ENCODE results near the gene CUL7. TPM values are rescaled to one million over a fixed set of nuclear protein-coding genes. Genes with fewer than 3 reads are reported as not detected.

CUL7 gene
- total and polyA plus RNA-seq, 4 experiments from 2014 or later, result 2.1 to 13.9 (median 8.8) TPM

GRCh38 chr6:43077333-43077809, 23.7 kb upstream of the CUL7 start:
- H3K36me3 ChIP-seq (ENCODE audit: insufficient read depth, low read length), result no peaks in the 10 kb centered on the region
- H3K27ac ChIP-seq (ENCODE audit: low read depth, low read length), result no peak overlapping the region
- H3K4me3 ChIP-seq (ENCODE audit: low read length in 2 of 2), result peak overlapping the region in 1 of 2 donors; percentile 35
- intact Hi-C loops (cut with micrococcal nuclease), result no loop called here
- POLR2A ChIA-PET (ENCODE audit: partially characterized antibody), result interaction anchor here (1.4 kb wide), 1 partner anchor 18 kb away, joined by 5 read pairs; the partner anchor contains the start of genes KLC4 and MRPL2
- CTCF ChIA-PET (ENCODE audit: partially characterized antibody), result interaction anchor here (1.0 kb wide), 1 partner anchor 10 kb away, joined by 6 read pairs; no protein-coding TSS in a partner anchor
- Mint-ChIP-seq H3K9me3 (no peaks in the 10 kb centered on the region), H3K4me3 (peak overlapping the region in 6 of 8 donors; percentile 28 to 66 (median 47)), H3K27me3 (peaks cover 8 to 17% of the 10 kb centered on the region in 2 donors), H3K36me3 (peaks cover 14 to 19% of the 10 kb centered on the region in 2 donors), H3K27ac (no peak overlapping the region), H3K4me1 (peaks cover 0 to 10% (median 4%) of the 10 kb centered on the region in 4 donors)
- H3K4me1 ChIP-seq (ENCODE audit: insufficient read depth, low read length), result peaks cover 10% of the 10 kb centered on the region
- H3K9me3 ChIP-seq (ENCODE audit: control insufficient read depth in 1 of 2, low read length in 2 of 2), result no peaks in the 10 kb centered on the region
- DNase-seq, result no peak
- peaks cover 19% of the 10 kb centered on the region for H3K27me3 ChIP-seq (ENCODE audit: insufficient read depth, low read length)

- Histone ChIP-seq H3K36me3 (ENCODE audit: insufficient read depth, low read length) (no peaks in the 10 kb centered on the region), H3K9me3 (ENCODE audit: control insufficient read depth in 1 of 2, low read length in 2 of 2) (no peaks in the 10 kb centered on the region), H3K27me3 (ENCODE audit: insufficient read depth, low read length) (peaks cover 19% of the 10 kb centered on the region), H3K4me3 (ENCODE audit: low read length in 2 of 2) (peak overlapping the region in 1 of 2 donors; percentile 35), H3K4me1 (ENCODE audit: insufficient read depth, low read length) (peaks cover 10% of the 10 kb centered on the region), H3K27ac (ENCODE audit: low read depth, low read length) (no peak overlapping the region)
- no peak for DNase-seq
- peak overlapping the region; percentile 24 to 69 (median 57) for H3K4me3 Mint-ChIP-seq
- H3K27ac Mint-ChIP-seq, result no peak overlapping the region
- CTCF ChIA-PET (ENCODE audit: partially characterized antibody), result interaction anchor here (1.0 kb wide), 1 partner anchor 11 kb away, joined by 6 read pairs; no protein-coding TSS in a partner anchor
- POLR2A ChIA-PET (ENCODE audit: partially characterized antibody), result interaction anchor here (1.4 kb wide), 1 partner anchor 18 kb away, joined by 5 read pairs; the partner anchor contains the start of genes KLC4 and MRPL2
- H3K36me3 Mint-ChIP-seq, result peaks cover 20 to 25% of the 10 kb centered on the region in 2 donors
- H3K27me3 Mint-ChIP-seq, result peaks cover 8 to 17% of the 10 kb centered on the region in 2 donors
- intact Hi-C loops (cut with micrococcal nuclease), result no loop called here
- H3K9me3 Mint-ChIP-seq, result no peaks in the 10 kb centered on the region
- peaks cover 0 to 10% (median 4%) of the 10 kb centered on the region in 4 donors for H3K4me1 Mint-ChIP-seq
Measured at GRCh38 chr6:43076464-43077332, 23.0 kb upstream of the CUL7 start.

GRCh38 chr6:43075670-43076463, 22.2 kb upstream of the CUL7 start, which contains the start of gene PTK7:
Gene PTK7, plus strand, starts transcription at chr6:43076314. Its CDS starts 175 bp downstream, at chr6:43076489.
- Mint-ChIP-seq H3K27ac (no peak within 1 kb of the TSS), H3K4me3 (peak within 1 kb of the TSS; percentile 33 to 69 (median 64)), H3K9me3 (no peaks in the 10 kb centered on the region), H3K4me1 (peaks cover 0 to 10% (median 4%) of the 10 kb centered on the region in 4 donors), H3K27me3 (peaks cover 8 to 15% of the 10 kb centered on the region in 2 donors), H3K36me3 (peaks cover 20 to 32% of the 10 kb centered on the region in 2 donors)
- H3K27me3 ChIP-seq (ENCODE audit: insufficient read depth, low read length), result peaks cover 19% of the 10 kb centered on the region
- H3K4me3 ChIP-seq (ENCODE audit: low read length in 2 of 2), result peak within 1 kb of the TSS in 1 of 2 donors; percentile 35
- H3K4me1 ChIP-seq (ENCODE audit: insufficient read depth, low read length), result peaks cover 10% of the 10 kb centered on the region
- POLR2A ChIA-PET (ENCODE audit: partially characterized antibody), result no interaction called here
- no peaks in the 10 kb centered on the region for H3K9me3 ChIP-seq (ENCODE audit: control insufficient read depth in 1 of 2, low read length in 2 of 2)
- no peak within 1 kb of the TSS for H3K27ac ChIP-seq (ENCODE audit: low read depth, low read length)
- intact Hi-C loops (cut with micrococcal nuclease), result no loop called here
- DNase-seq, result peak in 1 of 5 donors; percentile 18
- CTCF ChIA-PET (ENCODE audit: partially characterized antibody), result no interaction called here
- H3K36me3 ChIP-seq (ENCODE audit: insufficient read depth, low read length), result no peaks in the 10 kb centered on the region

- H3K9me3 Mint-ChIP-seq, result no peaks in the 10 kb centered on the region
- no peak overlapping the region for H3K27ac ChIP-seq (ENCODE audit: low read depth, low read length)
- H3K4me3 ChIP-seq (ENCODE audit: low read length in 2 of 2), result no peak overlapping the region
- H3K9me3 ChIP-seq (ENCODE audit: control insufficient read depth in 1 of 2, low read length in 2 of 2), result no peaks in the 10 kb centered on the region
- H3K27me3 Mint-ChIP-seq, result peaks cover 8 to 13% of the 10 kb centered on the region in 2 donors
- intact Hi-C loops (cut with micrococcal nuclease), result no loop called here
- POLR2A ChIA-PET (ENCODE audit: partially characterized antibody), result interaction anchor here (0.6 to 1.3 kb wide), 2 partner anchors 16 to 381 kb away, joined by 3 read pairs; partner anchors contain the start of genes KLC4 and MRPL2
- peak overlapping the region in 5 of 8 donors; percentile 17 to 68 (median 46) for H3K4me3 Mint-ChIP-seq
- H3K27me3 ChIP-seq (ENCODE audit: insufficient read depth, low read length), result peaks cover 19% of the 10 kb centered on the region
- H3K27ac Mint-ChIP-seq, result no peak overlapping the region
- DNase-seq, result no peak
- CTCF ChIA-PET (ENCODE audit: partially characterized antibody), result interaction anchor here (1.7 kb wide), 1 partner anchor 69 kb away, joined by 6 read pairs; no protein-coding TSS in a partner anchor
- peaks cover 10% of the 10 kb centered on the region for H3K4me1 ChIP-seq (ENCODE audit: insufficient read depth, low read length)
- peaks cover 0 to 10% (median 4%) of the 10 kb centered on the region in 4 donors for H3K4me1 Mint-ChIP-seq
- no peaks in the 10 kb centered on the region for H3K36me3 ChIP-seq (ENCODE audit: insufficient read depth, low read length)
- peaks cover 21 to 38% of the 10 kb centered on the region in 2 donors for H3K36me3 Mint-ChIP-seq
Measured at GRCh38 chr6:43074847-43075669, 21.4 kb upstream of the CUL7 start.

- H3K4me1 ChIP-seq (ENCODE audit: insufficient read depth, low read length), result no peaks in the 10 kb centered on the region
- H3K27me3 Mint-ChIP-seq, result peaks cover 0 to 2% of the 10 kb centered on the region in 2 donors
- H3K4me3 Mint-ChIP-seq, result no peak overlapping the region
- ChIA-PET CTCF (ENCODE audit: partially characterized antibody) (interaction anchor here (1.1 kb wide), 1 partner anchor 74 kb away, joined by 5 read pairs; no protein-coding TSS in a partner anchor), POLR2A (ENCODE audit: partially characterized antibody) (no interaction called here)
- intact Hi-C loops (cut with micrococcal nuclease), result no loop called here
- H3K4me1 Mint-ChIP-seq, result no peaks in the 10 kb centered on the region
- H3K27me3 ChIP-seq (ENCODE audit: insufficient read depth, low read length), result no peaks in the 10 kb centered on the region
- peak in 4 of 5 donors; percentile 25 to 33 (median 27) for DNase-seq
- H3K27ac Mint-ChIP-seq, result peak overlapping the region in 2 of 7 donors; percentile 41 to 64
- no peaks in the 10 kb centered on the region for H3K36me3 ChIP-seq (ENCODE audit: insufficient read depth, low read length)
- no peaks in the 10 kb centered on the region for H3K9me3 ChIP-seq (ENCODE audit: control insufficient read depth in 1 of 2, low read length in 2 of 2)
- H3K9me3 Mint-ChIP-seq, result no peaks in the 10 kb centered on the region
- no peak overlapping the region for H3K27ac ChIP-seq (ENCODE audit: low read depth, low read length)
- peaks cover 42 to 57% of the 10 kb centered on the region in 2 donors for H3K36me3 Mint-ChIP-seq
- no peak overlapping the region for H3K4me3 ChIP-seq (ENCODE audit: low read length in 2 of 2)
Measured at GRCh38 chr6:43070028-43070632, 16.5 kb upstream of the CUL7 start.

- intact Hi-C loops (cut with micrococcal nuclease), result no loop called here
- POLR2A ChIA-PET (ENCODE audit: partially characterized antibody), result interaction anchor here (0.6 kb wide), 1 partner anchor 9 kb away, joined by 3 read pairs; the partner anchor contains the start of gene CUL7
- H3K9me3 Mint-ChIP-seq, result no peaks in the 10 kb centered on the region
Measured at GRCh38 chr6:43062818-43063217, 9.2 kb upstream of the CUL7 start.

More at GRCh38 chr6:43062818-43063217, 9.2 kb upstream of the CUL7 start:
- CTCF ChIA-PET (ENCODE audit: partially characterized antibody), result no interaction called here
- Histone ChIP-seq H3K4me3 (ENCODE audit: low read length in 2 of 2) (no peak overlapping the region), H3K9me3 (ENCODE audit: control insufficient read depth in 1 of 2, low read length in 2 of 2) (no peaks in the 10 kb centered on the region), H3K27ac (ENCODE audit: low read depth, low read length) (no peak overlapping the region), H3K27me3 (ENCODE audit: insufficient read depth, low read length) (no peaks in the 10 kb centered on the region), H3K36me3 (ENCODE audit: insufficient read depth, low read length) (peaks cover 2% of the 10 kb centered on the region), H3K4me1 (ENCODE audit: insufficient read depth, low read length) (peaks cover 21% of the 10 kb centered on the region)
- Mint-ChIP-seq H3K4me1 (peaks cover 25 to 39% (median 32%) of the 10 kb centered on the region in 4 donors), H3K36me3 (peaks cover 39 to 56% of the 10 kb centered on the region in 2 donors), H3K27ac (no peak overlapping the region), H3K27me3 (no peaks in the 10 kb centered on the region), H3K4me3 (no peak overlapping the region)
- no peak for DNase-seq

Measured in CD4-positive, alpha-beta memory T cell (primary cell).